K562 (cell line): ENCODE data around the gene UBE2D3. TPM values are rescaled to one million over a fixed set of nuclear protein-coding genes. Genes with fewer than 3 reads are reported as not detected.

Experiments used
- ADNP ChIP-seq: fragments of 200-800 bp; sonication (Bioruptor generic); IDR thresholded peaks from 2 replicates; pipeline ENCODE4 v1.6.1; 2016; ENCODE audit warnings: missing genetic modification characterization, missing compliant biosample characterization
- ATF3 ChIP-seq, 2 experiments: fragments of 450-650 bp in 1 of 2; sonication (generic) in 1 of 2; formaldehyde crosslinking in 1 of 2; IDR thresholded peaks in 1 of 2; conservative IDR thresholded peaks in 1 of 2; 2 replicates each; pipeline versions ENCODE4 v1.6.1 to v1.8.1; 2016 to 2023; ENCODE audit warnings: mild to moderate bottlenecking in 2 of 2, moderate library complexity in 2 of 2, inconsistent platforms in 1 of 2, missing genetic modification reagents in 1 of 2
- CBX5 ChIP-seq: IDR thresholded peaks from 2 replicates; pipeline ENCODE4 v1.6.1; 2014; ENCODE audit warnings: low read depth, borderline replicate concordance
- CEBPG ChIP-seq, 3 experiments: fragments of 200-800 bp in 1 of 3; sonication (Bioruptor generic) in 1 of 3; sonication (generic) in 1 of 3; formaldehyde crosslinking in 1 of 3; IDR thresholded peaks in 2 of 3; conservative IDR thresholded peaks in 1 of 3; 2 replicates each; pipeline versions ENCODE4 v1.6.1 to v1.8.0; 2016 to 2022; ENCODE audit warnings: missing compliant biosample characterization in 2 of 3, missing genetic modification characterization in 2 of 3, mild to moderate bottlenecking in 1 of 3, missing genetic modification reagents in 1 of 3
- CLOCK ChIP-seq: fragments of 250-450 bp; sonication (Bioruptor Pico); IDR thresholded peaks from 2 replicates; pipeline ENCODE4 v1.4.0; 2020; ENCODE audit warnings: mild to moderate bottlenecking, moderate library complexity, borderline replicate concordance
- FOXK2 ChIP-seq, 2 experiments: fragments of 450-650 bp; IDR thresholded peaks in 1 of 2; conservative IDR thresholded peaks in 1 of 2; 2 replicates each; pipeline ENCODE4 v1.6.1; 2016; ENCODE audit warnings: low read depth in 2 of 2, mild to moderate bottlenecking in 1 of 2
- GTF2B ChIP-seq: IDR thresholded peaks from 2 replicates; pipeline ENCODE4 v1.6.1; 2011; ENCODE audit not compliant: insufficient read length; ENCODE audit errors: extremely low read depth
- KLF1 ChIP-seq: fragments of 450-650 bp; IDR thresholded peaks from 2 replicates; pipeline ENCODE4 v1.6.1; 2016; ENCODE audit warnings: missing genetic modification characterization, missing compliant biosample characterization
- MAZ ChIP-seq, 2 experiments: fragments of 450-650 bp in 1 of 2; sonication (generic) in 1 of 2; formaldehyde crosslinking; IDR thresholded peaks in 1 of 2; conservative IDR thresholded peaks in 1 of 2; 2 replicates each; pipeline versions ENCODE4 v1.4.0 to v1.5.0; 2020; ENCODE audit warnings: mild to moderate bottlenecking in 1 of 2, missing genetic modification reagents in 1 of 2
- OTX1 ChIP-seq: fragments of 450-650 bp; formaldehyde crosslinking; IDR thresholded peaks from 2 replicates; pipeline ENCODE4 v1.4.0; 2022; ENCODE audit warnings: mild to moderate bottlenecking
- POLR2A ChIP-seq: fragments of 450-650 bp; conservative IDR thresholded peaks from 2 replicates; pipeline ENCODE4 v1.6.1; 2016
- RFX1 ChIP-seq: fragments of 450-650 bp; IDR thresholded peaks from 2 replicates; pipeline ENCODE4 v1.6.1; 2016; ENCODE audit warnings: mild to moderate bottlenecking, moderate library complexity
- TAF9B ChIP-seq: fragments of 450-650 bp; IDR thresholded peaks from 2 replicates; pipeline ENCODE4 v1.6.1; 2018; ENCODE audit warnings: mild to moderate bottlenecking; ENCODE audit not compliant: partially characterized antibody
- TOE1 ChIP-seq, 2 experiments: fragments of 450-650 bp in 1 of 2; sonication (generic) in 1 of 2; formaldehyde crosslinking in 1 of 2; IDR thresholded peaks; 2 replicates each; pipeline versions ENCODE4 v1.7.1 to v1.8.0; 2016 to 2022; ENCODE audit warnings: borderline replicate concordance in 2 of 2, mild to moderate bottlenecking in 2 of 2, antibody characterized with exemption in 1 of 2, inconsistent platforms in 1 of 2, low read depth in 1 of 2, missing genetic modification reagents in 1 of 2, moderate library complexity in 1 of 2
- USF2 ChIP-seq: sonication (generic); formaldehyde crosslinking; IDR thresholded peaks from 2 replicates; pipeline ENCODE4 v1.5.0; 2020; ENCODE audit warnings: missing genetic modification reagents
- ZNF197 ChIP-seq: fragments of 200-800 bp; sonication (Bioruptor generic); IDR thresholded peaks from 2 replicates; pipeline ENCODE4 v1.6.1; 2016; ENCODE audit warnings: low read depth, missing genetic modification characterization, missing compliant biosample characterization
- ZNF395 ChIP-seq: fragments of 200-800 bp; sonication (Bioruptor generic); IDR thresholded peaks from 2 replicates; pipeline ENCODE4 v1.6.1; 2017; ENCODE audit warnings: missing genetic modification characterization, missing compliant biosample characterization
- ZNF696 ChIP-seq: fragments of 250-450 bp; sonication (Bioruptor Pico); conservative IDR thresholded peaks from 2 replicates; pipeline ENCODE4 v1.4.0; 2020; ENCODE audit warnings: mild to moderate bottlenecking, moderate library complexity
- ZNF778 ChIP-seq: fragments of 450-650 bp; formaldehyde crosslinking; IDR thresholded peaks from 2 replicates; pipeline ENCODE4 v1.4.0; 2020; ENCODE audit warnings: mild to moderate bottlenecking, moderate library complexity
- polyA plus RNA-seq, 8 experiments: library from polyadenylated mRNA; depleted of rRNA in 4 of 8; stranded (reverse) in 5 of 8; unstranded in 3 of 8; fragments of >200 nt; fragmentation: Nextera tagmentation in 2 of 8; fragmentation: Illumina TruSeq in 1 of 8; extraction: Ambion mirVana in 2 of 8; extraction: Trizol in 1 of 8; gene quantifications; 2 replicates each; pipeline versions ENCODE4 v1.2.1 to v1.2.3, GENCODE V29; 2011 to 2014; ENCODE audit warnings: inconsistent platforms in 1 of 8, missing spikeins in 1 of 8
- total RNA-seq, 7 experiments: library from RNA; depleted of rRNA in 6 of 7; stranded (reverse); fragments of >200 nt in 6 of 7; fragmentation: Illumina TruSeq in 2 of 7; extraction: Trizol in 2 of 7; gene quantifications; 2 replicates each; pipeline versions ENCODE4 v1.2.1 to v1.2.3, GENCODE V29; 2011 to 2021; ENCODE audit warnings: low replicate concordance in 1 of 7

The UBE2D3 gene
- total and polyA plus RNA-seq, 9 of the 15 experiments (the other 6 are each of a cell fraction or from before 2014, with no cell fraction given): 191 to 618 (median 292) TPM

GRCh38 chr4:102868153-102868780, 40.9 kb upstream of the UBE2D3 start (continued):
- no peak for TF ChIP-seq ATF3 (IDR thresholded peaks at IDR 0.05)
- TF ChIP-seq ATF3 (CRISPR knock-in tag; conservative IDR thresholded peaks at IDR 0.05): no peak
- TF ChIP-seq RFX1: no peak
- no peak for TF ChIP-seq ZNF197 (CRISPR knock-in tag)
- TF ChIP-seq USF2 (CRISPR knock-in tag): no peak
- peak in 1 of 2 experiments; percentile 30; a peak in 1 of 4 replicates for TF ChIP-seq FOXK2 (conservative IDR thresholded peaks at IDR 0.05 in 1 of 2, IDR thresholded peaks at IDR 0.05 in 1 of 2; ENCODE audit: low read depth in 2 of 2)
- TF ChIP-seq CBX5: no peak
- TF ChIP-seq ZNF696 (CRISPR knock-in tag): no peak
- 0 out of 2 replicates have a peak, but pooled peaks have one; percentile 55 for TF ChIP-seq ZNF395 (CRISPR knock-in tag)
- no peak for TF ChIP-seq CLOCK (CRISPR knock-in tag)
- no peak; the same call in 1 of the 2 replicates for TF ChIP-seq CEBPG (CRISPR knock-in tag; IDR thresholded peaks at IDR 0.05)
- 0 out of 4 replicates have a peak, but pooled peaks of 1 of the 2 experiments have one; percentile 18 for TF ChIP-seq CEBPG (tag; conservative IDR thresholded peaks at IDR 0.05 in 1 of 2, IDR thresholded peaks at IDR 0.05 in 1 of 2)
- peak; percentile 66 for TF ChIP-seq POLR2A
- TF ChIP-seq MAZ (CRISPR knock-in tag; conservative IDR thresholded peaks at IDR 0.05 in 1 of 2, IDR thresholded peaks at IDR 0.05 in 1 of 2): no peak
- TF ChIP-seq TOE1 (IDR thresholded peaks at IDR 0.05; ENCODE audit: borderline replicate concordance): 0 out of 2 replicates have a peak, but pooled peaks have one; percentile 37
- no peak for TF ChIP-seq TOE1 (CRISPR knock-in tag; IDR thresholded peaks at IDR 0.05; ENCODE audit: borderline replicate concordance, low read depth)
- peak; percentile 33 for TF ChIP-seq GTF2B
- no peak for TF ChIP-seq ZNF778 (CRISPR knock-in tag)
- no peak for TF ChIP-seq KLF1
- TF ChIP-seq ADNP (tag): peak; percentile 91
- TF ChIP-seq OTX1: no peak; the same call in 1 of the 2 replicates
- TF ChIP-seq TAF9B: peak; percentile 2
